HT-29 (cell line): Measurements from ENCODE around the gene SEMA3B. TPM values are rescaled to one million over a fixed set of nuclear protein-coding genes. Genes with fewer than 3 reads are reported as not detected.
"Not testable (repeated sequence)": the region's sequence is repeated elsewhere in the genome, so short reads cannot be mapped to it uniquely, and the experiment has no call there.

Source experiments
- DNase-seq: peaks from one replicate; pipeline ENCODE4 v3.0.0-alpha.2; 2015; ENCODE audit warnings: low spot score
- total RNA-seq: library from RNA; depleted of rRNA; stranded (reverse); fragments of >200 nt; shearing (Covaris generic); gene quantifications from 2 replicates; pipeline ENCODE4 v1.2.3, GENCODE V29; 2014

Gene SEMA3B
- total RNA-seq, 1 experiment from 2014 or later, result 94.2 TPM

DNA sequence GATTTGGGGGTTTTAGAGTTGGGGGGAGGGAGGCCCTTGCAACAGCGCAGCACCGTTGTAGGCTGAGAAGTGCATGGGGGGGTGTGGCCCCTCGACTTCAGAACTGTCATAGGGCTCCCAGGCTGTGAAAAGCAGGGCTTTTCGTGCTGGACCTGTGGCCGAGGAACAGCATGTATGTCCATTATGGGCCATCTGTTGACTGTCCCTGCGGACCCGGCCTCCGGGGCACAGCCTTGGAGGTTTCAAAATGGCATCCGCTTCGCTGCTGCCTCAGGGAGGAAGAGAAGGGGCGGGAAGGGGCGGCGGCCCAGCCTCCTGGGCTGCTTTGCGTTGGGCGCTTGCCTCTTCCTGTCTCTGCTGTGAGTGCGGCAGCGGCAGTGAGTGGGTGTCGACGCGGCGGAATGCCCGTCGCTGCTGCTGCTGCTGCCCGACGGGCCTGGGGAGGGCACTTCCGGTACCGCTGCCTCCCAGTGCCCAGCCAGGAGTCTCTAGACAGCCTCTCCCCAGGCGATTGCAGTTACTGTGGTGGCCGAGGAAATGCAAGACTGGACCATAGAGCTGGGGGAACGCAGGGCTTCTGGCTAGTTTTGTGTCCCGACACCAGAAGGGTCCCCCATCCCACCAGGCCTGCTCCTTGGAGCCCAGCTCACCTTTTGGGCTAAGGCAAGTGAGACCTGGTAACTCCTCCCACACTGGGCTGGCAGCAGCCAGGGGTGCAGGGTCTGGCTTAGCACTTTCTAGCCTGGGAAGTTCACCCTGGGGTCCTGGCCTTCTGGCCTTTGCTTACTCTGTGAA is 31.0 kb upstream of the SEMA3B start:
- peak; percentile 53 for DNase-seq

- DNase-seq, result peak; percentile 60
Measured at GRCh38 chr3:50238549-50239026, 30.4 kb upstream of the SEMA3B start.

- no peak for DNase-seq
Measured at GRCh38 chr3:50239649-50240048, 29.3 kb upstream of the SEMA3B start.

GRCh38 chr3:50241163-50241562 is 27.8 kb upstream of the SEMA3B start:
- DNase-seq, result no peak

- DNase-seq, result no peak
Measured at GRCh38 chr3:50241713-50242380, 27.1 kb upstream of the SEMA3B start.

GRCh38 chr3:50242381-50242770 is 26.6 kb upstream of the SEMA3B start:
- no peak for DNase-seq

GRCh38 chr3:50242851-50243542 is 25.9 kb upstream of the SEMA3B start:
- DNase-seq, result no peak

DNA sequence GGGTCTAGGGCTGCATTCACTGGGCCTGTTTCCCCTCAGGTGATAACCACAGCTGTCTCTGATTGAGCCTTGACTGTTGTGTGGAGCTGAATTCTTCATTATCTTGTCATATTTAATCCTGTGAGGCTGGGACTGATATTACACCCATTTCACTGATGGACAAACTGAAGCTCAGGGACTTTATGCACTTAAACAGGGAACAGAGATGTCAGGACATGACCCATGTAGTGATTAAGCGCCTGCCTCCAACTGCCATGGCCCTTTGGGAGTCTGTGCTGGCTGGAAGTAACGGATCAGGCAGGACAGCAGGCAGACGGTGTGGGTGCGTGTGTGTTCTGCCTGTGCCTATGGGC is 25.4 kb upstream of the SEMA3B start:
- no peak for DNase-seq

GRCh38 chr3:50244813-50245212 is 24.1 kb upstream of the SEMA3B start:
- DNase-seq, result not testable (repeated sequence)

- DNase-seq, result no peak
Measured at GRCh38 chr3:50245251-50245745, 23.6 kb upstream of the SEMA3B start.

DNA sequence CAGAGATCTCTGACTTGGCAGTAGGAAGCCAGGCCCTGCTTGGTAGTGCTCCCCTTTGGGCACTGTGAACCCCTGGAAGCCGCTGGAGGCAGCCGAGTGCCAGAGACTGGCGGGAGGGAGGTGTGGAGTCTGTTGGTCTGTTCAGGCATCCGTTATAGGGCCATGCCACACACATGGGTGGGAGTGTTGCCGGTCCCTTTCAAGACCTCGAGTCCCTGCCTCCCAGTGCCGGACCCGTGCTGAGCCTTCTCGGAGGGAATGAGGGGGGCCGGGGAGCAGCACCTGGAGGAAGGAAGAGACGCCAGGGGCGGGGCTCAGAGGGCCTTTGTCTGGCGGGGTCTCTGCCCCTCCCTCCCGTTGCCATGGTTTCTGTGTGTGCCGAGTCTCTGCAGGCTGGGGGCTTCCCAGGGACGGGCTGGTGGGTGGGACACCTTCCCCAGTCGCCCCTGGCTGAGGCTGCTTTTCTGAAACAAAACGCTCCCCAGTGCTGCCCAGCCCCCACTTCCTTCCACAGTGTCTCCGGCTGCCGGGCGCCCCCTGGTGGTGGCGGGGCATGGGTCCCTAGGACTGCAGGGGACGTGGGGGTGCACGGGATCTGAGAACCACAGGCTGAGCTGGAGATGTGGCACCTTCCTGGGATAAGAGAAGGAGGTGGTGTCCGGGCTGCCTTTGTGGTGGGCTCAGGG is 23.0 kb upstream of the SEMA3B start:
- DNase-seq, result peak; percentile 81

DNA sequence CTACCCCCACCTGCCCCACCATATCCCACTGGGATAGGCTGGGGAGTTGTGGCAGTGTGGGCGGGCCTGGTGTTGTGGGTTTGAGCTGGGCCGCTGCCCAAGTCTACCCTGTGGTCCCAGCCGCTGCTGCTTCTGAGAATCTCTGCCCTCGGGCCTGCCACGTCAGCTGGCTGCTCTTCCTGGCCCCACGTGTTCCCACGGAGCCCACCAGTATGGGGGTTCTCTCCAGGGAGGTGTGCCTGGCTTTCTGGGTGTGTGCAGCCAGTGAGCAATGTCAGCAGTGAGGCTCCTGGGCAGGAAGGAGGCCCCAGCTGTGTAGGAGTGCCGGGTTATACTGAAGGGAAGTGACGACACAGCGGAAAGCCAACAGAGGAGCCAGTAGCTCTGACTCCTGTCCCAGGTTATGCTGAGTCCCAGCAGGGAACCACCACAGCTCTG is 22.4 kb upstream of the SEMA3B start:
- no peak for DNase-seq

DNA sequence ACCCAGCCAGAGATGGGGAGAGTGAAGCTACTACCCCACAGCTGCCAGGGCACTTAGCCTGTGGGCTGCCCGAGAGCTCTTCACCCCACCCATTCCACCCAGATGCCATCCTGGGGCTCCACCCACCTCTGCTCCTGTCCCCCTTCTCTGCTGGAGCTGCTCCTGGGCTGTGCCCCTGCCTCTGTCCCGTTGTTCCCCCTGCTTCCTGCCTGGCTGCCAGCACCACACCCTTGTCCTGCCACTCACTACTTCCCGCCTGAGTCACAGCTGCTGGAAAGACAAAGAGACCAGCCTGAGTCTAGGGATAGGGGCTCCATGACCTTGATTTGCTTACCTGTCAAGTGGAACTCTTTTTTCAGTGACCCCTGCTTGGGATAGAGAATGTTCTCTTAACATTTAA is 20.6 kb upstream of the SEMA3B start:
- DNase-seq, result no peak

DNA sequence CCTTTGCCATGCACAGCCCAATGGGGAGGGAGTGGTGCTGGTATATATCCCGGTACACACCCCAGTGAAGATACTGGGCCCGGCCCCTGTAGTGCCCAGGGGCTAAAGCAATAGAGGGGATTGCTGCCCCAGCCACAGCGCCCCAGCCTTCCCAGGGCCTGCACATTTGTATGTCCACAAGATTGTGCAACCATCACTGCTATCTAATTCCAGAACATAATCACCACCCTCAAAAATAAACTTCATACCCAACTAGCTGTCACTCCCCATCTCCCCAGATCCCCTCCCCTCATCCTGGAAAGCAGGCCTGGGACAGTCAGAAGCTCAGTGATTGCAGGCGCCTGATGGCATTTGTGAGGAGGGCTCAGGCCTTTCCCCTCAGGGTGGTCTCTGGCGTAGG is 19.5 kb upstream of the SEMA3B start:
- no peak for DNase-seq

GRCh38 chr3:50250514-50250913 is 18.4 kb upstream of the SEMA3B start:
- DNase-seq, result no peak

DNA sequence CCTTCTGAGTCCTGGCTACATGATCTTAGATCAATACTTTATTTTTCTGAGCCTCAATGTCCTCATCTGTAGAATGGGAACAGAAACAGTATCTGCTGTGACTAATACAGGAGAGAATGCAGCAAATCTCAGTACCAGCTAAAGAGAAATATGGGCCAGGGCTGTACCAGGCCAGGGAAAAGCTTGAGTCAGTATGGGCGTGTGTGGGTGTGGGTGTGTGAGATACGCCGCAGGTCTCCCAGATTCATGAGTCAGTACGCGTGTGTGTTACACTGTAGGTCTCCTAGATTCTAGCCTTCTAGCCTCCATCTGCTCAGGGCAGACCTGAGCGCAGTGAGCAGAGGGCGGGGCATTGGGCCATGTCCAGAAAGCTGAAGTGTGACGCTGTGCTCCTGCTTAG is 17.7 kb upstream of the SEMA3B start:
- no peak for DNase-seq

DNA sequence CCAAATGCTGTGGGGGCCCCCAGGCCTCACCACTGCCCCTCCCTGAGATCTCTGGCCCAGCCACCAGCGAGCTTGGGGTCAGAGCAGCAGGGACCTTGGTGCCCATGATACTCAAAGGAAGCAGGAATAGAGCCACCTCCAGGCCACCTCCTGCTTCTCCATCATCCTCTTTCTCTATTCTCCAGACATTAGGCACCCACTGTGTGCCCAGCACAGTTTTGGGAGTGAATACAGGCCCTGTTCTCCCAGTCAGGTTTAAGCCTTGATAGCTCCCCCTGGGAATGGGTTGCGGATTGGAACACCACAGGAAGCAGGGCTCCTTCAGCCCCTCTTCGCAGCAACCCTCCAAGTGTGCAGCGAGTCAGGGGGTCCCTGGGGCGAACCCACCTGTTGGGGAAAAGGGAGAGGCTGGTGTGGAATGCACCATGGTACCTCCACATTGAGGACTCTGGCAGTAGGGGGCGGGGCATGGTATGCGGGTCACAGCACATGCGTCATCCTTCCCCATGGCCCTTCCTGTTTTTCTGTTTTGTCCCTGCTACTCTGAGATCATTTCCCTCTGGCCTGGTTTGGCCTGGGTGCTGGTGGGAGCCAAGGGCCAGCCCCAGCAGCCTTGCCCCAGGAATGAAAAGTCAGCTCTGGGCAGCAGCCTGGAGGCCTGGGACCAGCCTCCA is 14.2 kb upstream of the SEMA3B start:
- no peak for DNase-seq

DNA sequence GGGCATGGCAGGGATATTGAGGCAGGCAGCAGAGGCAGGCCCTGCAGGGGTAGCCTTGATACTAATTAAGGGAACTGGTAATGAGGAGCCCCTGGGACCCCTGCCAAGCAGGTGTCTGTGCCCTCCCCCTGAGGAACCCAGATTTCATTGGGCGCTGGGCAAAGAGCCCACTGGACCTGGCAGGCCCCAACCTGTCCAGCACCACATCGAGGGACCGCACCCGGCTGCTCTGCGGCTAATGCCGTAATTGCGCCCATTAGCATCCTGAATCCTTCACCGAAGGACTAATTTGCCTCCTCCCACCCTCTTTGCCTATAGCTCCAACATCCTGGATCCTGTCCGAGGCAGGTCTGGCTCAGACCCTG is 13.7 kb upstream of the SEMA3B start:
- DNase-seq, result no peak

GRCh38 chr3:50256978-50257890 is 11.7 kb upstream of the SEMA3B start:
- DNase-seq, result peak; percentile 61

DNA sequence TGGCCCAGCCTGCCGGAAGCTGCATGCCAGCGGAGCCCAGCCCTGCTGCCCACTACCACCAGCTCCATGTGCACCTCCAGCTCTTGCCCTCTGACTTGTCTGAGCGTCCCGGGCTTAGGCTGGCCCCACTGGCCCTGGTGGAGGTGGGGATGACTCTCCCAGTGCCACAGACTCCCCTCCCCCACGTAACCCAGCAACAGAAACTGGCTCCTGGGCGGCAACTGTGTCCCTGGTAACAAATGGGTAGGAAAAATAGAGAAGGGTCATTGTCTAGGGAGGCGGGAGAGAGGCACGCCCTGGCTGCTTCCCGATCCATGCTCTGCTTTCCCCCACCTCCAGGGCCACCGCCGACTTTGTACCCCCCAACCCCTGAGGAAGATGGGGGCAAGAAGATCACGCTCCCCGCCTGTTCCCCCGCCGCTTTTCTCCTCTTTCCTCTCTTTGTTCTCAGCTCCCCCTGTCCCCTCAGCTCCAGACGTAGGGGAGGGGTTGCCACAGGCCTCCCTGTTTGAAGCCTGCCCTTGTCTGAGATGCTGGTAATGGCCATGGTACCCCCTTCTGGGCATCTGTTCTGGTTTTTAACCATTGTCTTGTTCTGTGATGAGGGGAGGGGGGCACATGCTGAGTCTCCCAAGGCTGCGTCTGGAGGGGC is 10.8 kb upstream of the SEMA3B start:
- no peak for DNase-seq
